NCI-H2227 (cell line): ENCODE measurements around the gene IVD.

Source experiments
- DNase-seq: peaks from one replicate; lab custom pipeline; 2025; ENCODE audit not compliant: unreplicated experiment; lab: John Stamatoyannopoulos, UW

Gene IVD

DNA sequence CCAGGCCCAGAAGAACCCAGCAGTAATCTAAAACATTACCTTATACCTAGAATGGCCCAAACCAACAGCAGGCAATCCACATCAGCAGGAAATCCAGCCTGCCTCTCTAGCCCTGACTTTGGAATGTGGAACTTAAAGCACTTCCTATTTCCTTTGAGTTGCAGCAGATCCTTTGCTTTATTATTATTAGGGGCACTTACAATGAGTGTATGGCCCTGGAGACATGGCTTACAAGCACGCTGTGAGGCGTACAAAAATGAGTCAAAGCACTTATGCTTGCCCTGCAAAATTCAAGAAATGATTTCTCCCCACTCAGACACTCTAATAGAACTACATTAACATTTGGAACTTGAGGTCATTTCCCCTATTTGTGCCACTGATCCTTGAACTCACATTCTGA is 32.6 kb upstream of the IVD start:
- no peak for DNase-seq

- DNase-seq: no peak
Measured at GRCh38 chr15:40377606-40378005, 28.0 kb upstream of the IVD start.

- DNase-seq: no peak
Measured at GRCh38 chr15:40379374-40379773, 26.2 kb upstream of the IVD start.

GRCh38 chr15:40379853-40380252 is 25.7 kb upstream of the IVD start:
- no peak for DNase-seq

DNA sequence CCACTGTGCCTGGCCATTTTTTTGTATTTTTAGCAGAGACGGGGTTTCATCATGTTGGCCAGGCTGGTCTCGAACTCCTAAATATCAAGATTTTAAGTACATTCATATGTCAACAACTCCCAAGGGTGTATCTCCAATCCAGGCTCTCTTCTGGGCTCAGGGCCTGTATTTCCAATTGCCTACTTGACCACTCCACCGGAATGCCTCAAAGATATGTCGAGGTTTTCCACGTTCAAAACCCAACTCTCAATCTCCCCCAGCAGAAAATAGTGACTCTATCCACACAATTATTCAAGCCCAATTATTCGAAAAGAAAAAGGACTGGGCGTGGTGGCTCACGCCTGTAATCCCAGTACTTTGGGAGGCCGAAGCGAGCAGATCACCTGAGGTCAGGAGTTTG is 25.0 kb upstream of the IVD start:
- no peak for DNase-seq

DNA sequence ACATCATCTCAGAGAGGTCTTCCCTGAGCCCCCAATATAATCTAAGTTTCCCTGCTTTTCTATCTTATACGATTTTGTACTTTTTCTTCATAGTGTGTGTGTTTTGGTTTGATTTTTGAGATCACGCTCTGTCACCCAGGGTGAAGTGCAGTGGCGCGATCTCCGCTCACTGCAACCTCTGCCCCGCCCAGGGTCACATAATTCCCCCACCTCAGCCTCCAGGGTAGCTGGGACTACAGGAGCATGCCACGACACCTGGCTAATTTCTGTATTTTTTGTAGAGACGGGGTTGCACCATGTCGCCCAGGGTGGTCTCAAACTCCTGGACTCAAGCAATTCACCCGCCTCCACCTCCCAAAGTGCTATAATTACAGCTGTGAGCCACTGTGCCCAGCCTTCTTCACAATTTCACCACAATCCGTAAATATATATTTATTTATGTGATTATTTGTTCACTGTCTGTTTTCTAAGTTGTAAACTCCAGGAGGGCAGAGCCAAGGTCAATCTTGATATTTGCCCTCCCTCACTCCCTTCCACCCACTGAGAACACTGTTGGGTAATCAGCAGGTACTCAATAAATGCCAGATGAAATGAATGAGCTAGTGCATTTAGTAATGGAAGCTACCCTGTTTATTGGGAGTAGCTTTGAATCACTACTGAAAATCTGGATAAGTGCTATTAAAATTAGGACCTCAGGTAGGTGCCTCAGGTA is 23.6 kb upstream of the IVD start:
- DNase-seq: no peak

GRCh38 chr15:40382580-40383456 is 22.8 kb upstream of the IVD start, which contains the start of gene KNSTRN:
Gene KNSTRN (plus strand): TSS chr15:40382721. CDS start chr15:40382836, 115 bp downstream.
- DNase-seq: peak; percentile 92

DNA sequence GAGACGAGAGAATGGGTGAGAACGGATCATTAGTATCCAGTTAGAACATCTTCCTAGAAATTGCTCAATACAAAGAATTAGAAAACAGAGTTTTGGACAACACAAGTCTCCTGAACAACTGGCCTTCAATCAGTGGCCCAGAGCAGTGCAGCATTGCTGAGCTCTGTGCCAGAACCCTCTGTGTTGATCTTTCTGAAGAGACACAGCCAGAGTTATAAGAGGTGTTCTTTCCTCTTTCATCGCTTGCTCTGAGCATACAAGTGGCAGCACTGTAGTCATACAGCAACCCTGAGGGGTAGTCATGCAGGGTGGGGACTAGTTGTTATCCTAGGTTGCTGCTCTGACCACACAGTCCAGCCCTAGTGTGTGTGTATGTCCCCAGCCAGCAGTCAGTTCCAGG is 19.1 kb upstream of the IVD start:
- no peak for DNase-seq

DNA sequence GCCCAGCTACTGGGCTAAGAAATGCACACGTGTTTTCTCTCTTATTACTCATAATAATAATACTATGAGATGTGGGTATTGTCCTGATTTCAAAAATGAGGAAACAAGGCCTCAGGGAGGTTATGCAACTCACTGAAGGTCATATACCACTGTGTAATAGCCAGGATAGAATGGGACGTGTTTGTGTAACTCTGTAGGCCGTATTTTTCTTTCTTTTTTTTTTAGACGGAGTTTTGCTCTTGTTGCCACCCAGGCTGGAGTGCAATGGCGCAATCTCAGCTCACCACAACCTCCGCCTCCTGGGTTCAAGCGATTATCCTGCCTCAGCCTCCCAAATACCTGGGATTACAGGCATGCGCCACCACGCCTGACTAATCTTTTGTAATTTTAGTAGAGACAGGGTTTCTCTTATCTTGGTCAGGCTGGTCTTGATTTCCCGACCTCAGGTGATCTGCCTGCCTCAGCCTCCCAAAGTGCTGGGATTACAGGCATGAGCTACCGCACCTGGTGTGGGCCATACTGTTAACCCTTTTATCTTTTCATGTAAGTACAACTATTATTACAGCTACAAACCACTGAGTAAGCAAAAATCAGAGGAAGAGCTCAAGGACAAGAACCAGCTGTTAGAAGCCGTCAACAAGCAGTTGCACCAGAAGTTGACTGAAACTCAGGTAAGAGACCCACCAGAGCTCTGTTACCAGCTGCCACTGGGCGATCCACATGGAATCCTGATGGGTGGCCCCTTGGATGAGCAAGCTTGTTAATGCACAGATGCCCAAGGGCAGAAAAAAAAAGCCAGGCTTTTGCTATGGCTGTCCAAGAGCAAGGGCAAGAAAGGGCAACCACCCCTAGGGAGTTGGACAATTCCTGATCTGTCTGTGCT is 16.4 kb upstream of the IVD start:
- no peak for DNase-seq

DNA sequence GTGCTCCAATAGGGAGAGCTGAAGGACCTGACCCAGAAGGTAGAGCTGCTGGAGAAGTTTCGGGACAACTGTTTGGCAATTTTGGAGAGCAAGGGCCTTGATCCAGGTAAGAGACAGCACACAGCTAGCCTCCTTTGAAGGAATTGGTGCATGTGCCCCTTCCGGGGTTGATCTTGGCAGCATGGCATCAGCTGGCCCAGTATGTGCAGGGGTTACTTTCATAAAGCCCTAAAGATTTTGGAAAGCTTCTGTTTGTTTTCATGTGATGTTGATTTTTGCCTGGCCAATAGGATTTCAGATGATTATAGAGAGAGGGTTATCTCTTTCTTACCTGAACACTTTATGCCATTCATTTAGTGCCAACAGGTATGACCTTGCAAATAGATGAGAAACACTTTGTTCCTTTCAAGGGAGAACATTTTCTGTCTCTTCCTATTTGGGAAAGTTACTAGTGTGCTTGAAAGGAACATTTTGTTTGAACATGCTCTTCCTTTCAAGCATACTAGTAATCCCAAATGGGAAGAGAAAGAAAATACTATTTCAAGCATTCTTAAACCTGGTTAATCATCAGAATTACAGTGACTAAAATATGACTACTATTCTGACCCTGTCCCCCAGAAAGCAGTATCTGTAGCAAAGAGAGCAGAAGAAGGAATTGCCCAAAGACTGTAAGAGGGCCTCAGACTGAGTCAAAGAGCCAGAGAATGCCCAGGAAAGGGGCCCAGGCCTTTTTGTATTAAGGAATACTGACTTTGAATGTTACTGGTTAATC is 15.6 kb upstream of the IVD start:
- DNase-seq: no peak

DNA sequence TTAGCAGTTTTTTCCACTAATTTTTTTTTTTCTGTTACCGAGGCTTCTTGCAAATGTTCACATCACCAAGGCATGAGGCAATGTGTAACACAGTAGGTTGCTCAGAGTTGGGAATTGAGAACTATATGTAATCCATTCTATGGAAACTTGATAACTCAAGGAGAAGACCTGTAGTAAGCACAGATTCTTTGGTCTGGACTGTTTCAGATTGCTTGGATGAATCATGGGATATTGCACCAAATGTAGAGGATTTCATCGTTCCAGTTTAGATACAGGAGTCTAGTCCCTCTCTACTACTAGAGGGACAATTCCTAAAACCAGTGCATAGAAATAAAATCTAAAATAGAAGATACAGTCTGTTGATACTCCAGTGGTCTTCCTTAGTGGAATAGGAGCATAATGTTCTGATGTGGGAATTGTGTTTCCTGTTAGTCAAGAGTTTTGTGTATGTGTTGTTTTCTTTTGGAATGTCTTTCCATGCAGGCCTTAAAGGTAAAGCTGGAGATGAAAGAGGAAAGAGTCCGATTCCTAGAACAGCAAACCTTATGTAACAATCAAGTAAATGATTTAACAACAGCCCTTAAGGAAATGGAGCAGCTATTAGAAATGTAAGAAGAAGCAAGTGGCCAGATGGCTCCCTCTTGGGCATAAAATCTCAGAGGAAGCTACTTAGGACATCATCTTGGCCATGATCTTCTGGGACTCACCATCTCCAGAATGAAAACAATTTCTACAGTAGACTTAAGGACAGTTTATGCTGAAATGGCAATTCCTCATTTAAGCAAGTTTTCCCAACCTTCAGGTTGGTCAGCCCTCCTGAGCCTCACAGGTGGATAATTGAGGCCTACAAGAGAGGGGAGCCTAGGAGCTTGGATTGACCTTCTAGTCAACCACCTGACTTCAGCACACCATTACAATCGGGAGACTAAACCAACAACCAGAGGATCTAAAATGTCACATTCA is 12.3 kb upstream of the IVD start:
- no peak for DNase-seq

GRCh38 chr15:40397688-40398412 is 7.7 kb upstream of the IVD start:
- DNase-seq: no peak

DNA sequence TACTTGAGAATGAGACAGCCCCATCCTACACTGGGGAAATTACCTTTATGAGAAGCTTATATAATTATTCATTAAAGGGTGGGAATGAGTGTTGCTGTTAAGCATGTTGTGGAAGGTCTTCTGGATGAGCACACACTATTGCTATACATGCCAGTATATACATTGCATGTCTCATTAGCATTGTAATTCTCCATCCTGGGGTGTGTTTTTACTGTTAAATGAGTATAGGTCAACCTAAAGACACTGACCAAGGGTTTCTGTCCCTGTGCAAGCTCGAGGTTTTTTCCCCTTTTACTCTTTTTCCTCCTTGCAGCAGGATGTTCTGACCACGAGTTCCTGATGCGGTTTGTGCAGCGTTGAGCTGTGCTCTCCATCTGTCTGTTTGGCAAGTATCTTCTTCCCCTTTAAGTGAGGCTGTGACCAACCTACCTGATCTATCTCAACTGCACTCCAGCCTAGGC is 7.2 kb upstream of the IVD start:
- DNase-seq: no peak

DNA sequence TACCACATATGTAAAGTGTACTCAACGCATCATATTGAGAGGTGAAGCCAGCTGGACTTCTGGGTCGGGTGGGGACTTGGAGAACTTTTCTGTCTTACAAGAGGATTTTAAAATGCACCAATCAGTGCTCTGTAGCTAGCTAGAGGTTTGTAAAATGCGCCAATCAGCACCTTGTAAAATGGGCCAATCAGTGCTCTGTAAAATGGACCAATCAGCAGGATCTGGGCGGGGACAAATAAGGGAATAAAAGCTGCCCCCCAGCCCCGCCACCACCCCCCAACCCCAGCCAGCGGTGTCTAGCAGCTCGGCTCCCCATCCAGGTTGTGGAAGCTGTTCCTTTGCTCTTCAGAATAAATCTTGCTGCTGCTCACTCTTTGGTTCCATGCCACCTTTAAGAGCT is 6.2 kb upstream of the IVD start:
- no peak for DNase-seq

DNA sequence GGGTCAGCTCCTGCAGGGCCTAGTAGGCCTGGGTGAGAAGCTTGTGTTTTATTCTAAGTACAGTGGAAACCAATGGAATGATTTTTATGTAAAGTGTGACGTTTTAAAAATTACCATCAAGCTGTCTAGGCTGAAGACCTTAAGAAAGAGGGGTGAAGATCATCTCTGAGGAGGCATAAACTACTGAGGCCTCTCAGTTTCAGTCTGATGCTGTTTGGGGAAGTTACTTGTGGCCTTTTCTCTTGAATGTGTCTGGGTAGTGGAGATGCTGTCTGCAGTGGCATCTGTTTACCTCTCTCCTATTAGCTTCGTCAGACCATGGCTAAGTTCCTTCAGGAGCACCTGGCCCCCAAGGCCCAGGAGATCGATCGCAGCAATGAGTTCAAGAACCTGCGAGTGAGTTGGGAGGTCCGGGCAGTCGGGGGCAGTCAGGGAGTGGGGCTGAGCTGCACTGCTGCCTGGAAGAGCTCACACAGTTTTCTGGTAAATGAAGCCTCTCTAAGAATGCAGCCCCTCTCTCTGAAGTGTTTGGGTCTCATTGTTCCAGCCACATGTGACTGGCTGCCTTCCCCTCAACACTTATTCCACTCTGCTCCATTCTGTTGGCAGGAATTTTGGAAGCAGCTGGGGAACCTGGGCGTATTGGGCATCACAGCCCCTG is 1.9 kb downstream of the IVD start:
- no peak for DNase-seq

- DNase-seq: no peak
Measured at GRCh38 chr15:40409366-40409765, 3.8 kb downstream of the IVD start.

DNA sequence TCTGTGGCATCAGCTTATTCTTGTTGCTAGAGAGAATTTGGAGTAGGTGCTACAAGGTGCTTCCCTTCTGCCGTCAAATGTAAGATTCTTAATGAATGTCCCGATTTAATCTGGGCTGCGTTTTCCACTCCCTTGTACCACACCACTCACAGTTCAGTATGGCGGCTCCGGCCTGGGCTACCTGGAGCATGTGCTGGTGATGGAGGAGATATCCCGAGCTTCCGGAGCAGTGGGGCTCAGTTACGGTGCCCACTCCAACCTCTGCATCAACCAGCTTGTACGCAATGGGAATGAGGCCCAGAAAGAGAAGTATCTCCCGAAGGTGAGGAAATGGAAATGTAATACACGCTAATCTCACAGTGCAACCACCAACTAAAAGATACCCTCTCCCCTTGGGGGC is 4.9 kb downstream of the IVD start:
- no peak for DNase-seq

- DNase-seq: no peak
Measured at GRCh38 chr15:40412095-40412759, 6.6 kb downstream of the IVD start.
